MM.1S (cell line): ENCODE data around the gene PLEKHG1.

Experiments
- DNase-seq: peaks from one replicate; pipeline ENCODE4 v3.0.0-alpha.2; 2015
- H2AFZ ChIP-seq: fragments of 300-600 bp; sonication (generic); 2 replicates; pipeline ENCODE4 v1.6.0; 2016; ENCODE audit warnings: antibody characterized with exemption, low read length
- H3F3A ChIP-seq: fragments of 300-600 bp; sonication (generic); 2 replicates; pipeline ENCODE4 v1.6.1; 2016; ENCODE audit warnings: mild to moderate bottlenecking, antibody characterized with exemption, low read length, moderate library complexity, mixed read lengths; ENCODE audit not compliant: insufficient read depth
- H3K27ac ChIP-seq: fragments of 300-600 bp; sonication (generic); 2 replicates; pipeline ENCODE4 v1.5.1; 2016; ENCODE audit warnings: mild to moderate bottlenecking, low read length
- H3K27me3 ChIP-seq: fragments of 300-600 bp; sonication (generic); replicated peaks from 2 replicates; pipeline ENCODE4 v1.6.0; 2016; ENCODE audit warnings: low read length; ENCODE audit not compliant: insufficient read depth
- H3K36me3 ChIP-seq: fragments of 300-600 bp; sonication (generic); replicated peaks from 2 replicates; pipeline ENCODE4 v1.6.1; 2016; ENCODE audit warnings: mild to moderate bottlenecking, low read length, mixed read lengths; ENCODE audit not compliant: insufficient read depth
- H3K4me1 ChIP-seq: fragments of 300-600 bp; sonication (generic); 2 replicates; pipeline ENCODE4 v1.6.1; 2016; ENCODE audit warnings: low read length, mixed read lengths
- H3K4me2 ChIP-seq: fragments of 300-600 bp; sonication (generic); 2 replicates; pipeline ENCODE4 v1.6.0; 2016; ENCODE audit warnings: low read depth, low read length
- H3K4me3 ChIP-seq: fragments of 300-600 bp; sonication (generic); 2 replicates; pipeline ENCODE4 v1.5.1; 2016; ENCODE audit warnings: low read length, mixed read lengths
- H3K79me2 ChIP-seq: fragments of 300-600 bp; sonication (generic); 2 replicates; pipeline ENCODE4 v1.6.1; 2016; ENCODE audit warnings: mixed run types, low read length, mixed read lengths
- H3K9ac ChIP-seq: fragments of 300-600 bp; sonication (generic); 2 replicates; pipeline ENCODE4 v1.6.1; 2016; ENCODE audit warnings: low read length, mixed read lengths
- H3K9me2 ChIP-seq: fragments of 300-600 bp; sonication (generic); replicated peaks from 2 replicates; pipeline ENCODE4 v1.6.1; 2016; ENCODE audit warnings: mild to moderate bottlenecking, low read length, mixed read lengths; ENCODE audit not compliant: insufficient read depth
- H3K9me3 ChIP-seq: fragments of 300-600 bp; sonication (generic); replicated peaks from 2 replicates; pipeline ENCODE4 v1.6.1; 2016; ENCODE audit warnings: mild to moderate bottlenecking, low read length, mixed read lengths; ENCODE audit not compliant: insufficient read depth
- H4K20me1 ChIP-seq: fragments of 300-600 bp; sonication (generic); 2 replicates; pipeline ENCODE4 v1.6.1; 2016; ENCODE audit warnings: mild to moderate bottlenecking, low read length, moderate library complexity, mixed read lengths; ENCODE audit not compliant: insufficient read depth
- CTCF ChIP-seq: fragments of 300-600 bp; sonication (generic); IDR thresholded peaks from 2 replicates; pipeline ENCODE4 v1.5.1; 2016; ENCODE audit warnings: antibody characterized with exemption, low read length, mixed read lengths
- EZH2 ChIP-seq: fragments of 300-600 bp; sonication (generic); optimal IDR thresholded peaks from 2 replicates; pipeline ENCODE3; 2017; ENCODE audit warnings: low read depth, mild to moderate bottlenecking, antibody characterized with exemption, low read length, mixed read lengths
- EZH2phosphoT487 ChIP-seq: fragments of 300-600 bp; sonication (generic); IDR thresholded peaks from 2 replicates; pipeline ENCODE4 v1.6.1; 2018; ENCODE audit warnings: antibody characterized with exemption, low read length

PLEKHG1 gene

DNA sequence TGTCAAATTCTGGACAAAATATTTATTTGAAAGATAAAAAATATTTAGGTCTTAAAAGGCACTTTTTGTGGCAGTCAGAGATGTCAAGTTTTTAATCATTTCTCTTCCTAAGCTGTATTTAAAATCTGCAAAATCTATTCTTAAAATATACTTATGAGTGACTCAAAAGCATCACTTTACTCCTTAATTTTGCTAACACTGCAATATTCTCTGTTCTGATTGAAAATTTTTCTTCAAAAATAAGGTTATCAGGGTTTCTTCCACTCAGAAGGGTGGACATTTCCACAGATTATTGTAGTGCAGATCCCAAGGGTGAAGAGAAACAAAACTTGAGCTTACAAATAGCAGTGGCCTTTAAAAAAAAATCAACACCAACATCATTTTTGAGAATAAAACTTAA is 27.5 kb downstream of the PLEKHG1 start:
- no peak overlapping the region for H3K9ac ChIP-seq
- H3K79me2 ChIP-seq: no peaks in the 10 kb centered on the region
- no peaks in the 10 kb centered on the region for H3K9me3 ChIP-seq
- H3K36me3 ChIP-seq: no peaks in the 10 kb centered on the region
- H3K4me3 ChIP-seq: no peak overlapping the region
- H3K27me3 ChIP-seq: no peaks in the 10 kb centered on the region
- H4K20me1 ChIP-seq: no peaks in the 10 kb centered on the region
- H3K9me2 ChIP-seq: no peaks in the 10 kb centered on the region
- no peak overlapping the region for H3K27ac ChIP-seq
- H2AFZ ChIP-seq: no peak overlapping the region
- H3K4me2 ChIP-seq: no peak overlapping the region
- no peak for TF ChIP-seq EZH2
- DNase-seq: no peak
- peaks cover 16% of the 10 kb centered on the region; the same call in 1 of the 2 replicates for H3K4me1 ChIP-seq
- no peaks in the 10 kb centered on the region for H3F3A ChIP-seq

- no peaks in the 10 kb centered on the region for H3F3A ChIP-seq
- no peaks in the 10 kb centered on the region for H3K27me3 ChIP-seq
- H3K4me2 ChIP-seq: no peak overlapping the region
- no peaks in the 10 kb centered on the region for H4K20me1 ChIP-seq
- no peaks in the 10 kb centered on the region for H3K36me3 ChIP-seq
- no peaks in the 10 kb centered on the region for H3K9me2 ChIP-seq
- H3K9me3 ChIP-seq: no peaks in the 10 kb centered on the region
- H3K4me3 ChIP-seq: no peak overlapping the region
- H3K9ac ChIP-seq: no peak overlapping the region
- no peak overlapping the region for H3K27ac ChIP-seq
- no peaks in the 10 kb centered on the region for H3K79me2 ChIP-seq
- H3K4me1 ChIP-seq: peaks cover 11% of the 10 kb centered on the region; the same call in 1 of the 2 replicates
- DNase-seq: no peak
- TF ChIP-seq EZH2phosphoT487 (no peak), EZH2 (no peak), CTCF (no peak)
- no peak overlapping the region for H2AFZ ChIP-seq
These were observed 27.9 kb downstream of the PLEKHG1 start for GRCh38 chr6:150627585-150628025.

GRCh38 chr6:150628908-150629307 is 29.2 kb downstream of the PLEKHG1 start:
- Histone ChIP-seq H4K20me1 (no peaks in the 10 kb centered on the region), H3K9ac (no peak overlapping the region), H3K4me3 (no peak overlapping the region), H3K9me2 (no peaks in the 10 kb centered on the region), H3K36me3 (no peaks in the 10 kb centered on the region), H3K27ac (no peak overlapping the region), H3K79me2 (no peaks in the 10 kb centered on the region), H2AFZ (no peak overlapping the region), H3K27me3 (no peaks in the 10 kb centered on the region), H3F3A (no peaks in the 10 kb centered on the region), H3K4me1 (peaks cover 4% of the 10 kb centered on the region; the same call in 1 of the 2 replicates), H3K4me2 (no peak overlapping the region), H3K9me3 (no peaks in the 10 kb centered on the region)
- DNase-seq: no peak
- TF ChIP-seq EZH2 (no peak), CTCF (no peak), EZH2phosphoT487 (no peak)

GRCh38 chr6:150631283-150631983 is 31.7 kb downstream of the PLEKHG1 start:
- H3K9ac ChIP-seq: no peak overlapping the region
- H3K27me3 ChIP-seq: no peaks in the 10 kb centered on the region; the same call in 1 of the 2 replicates
- no peak overlapping the region for H3K27ac ChIP-seq
- H4K20me1 ChIP-seq: no peaks in the 10 kb centered on the region
- H3K36me3 ChIP-seq: no peaks in the 10 kb centered on the region
- H3F3A ChIP-seq: no peaks in the 10 kb centered on the region
- DNase-seq: no peak
- no peak overlapping the region for H2AFZ ChIP-seq
- no peak overlapping the region for H3K4me3 ChIP-seq
- H3K9me3 ChIP-seq: no peaks in the 10 kb centered on the region
- peaks cover 3% of the 10 kb centered on the region; the same call in 1 of the 2 replicates for H3K4me1 ChIP-seq
- TF ChIP-seq EZH2phosphoT487: no peak
- no peak for TF ChIP-seq EZH2
- TF ChIP-seq CTCF: no peak
- H3K9me2 ChIP-seq: no peaks in the 10 kb centered on the region
- H3K79me2 ChIP-seq: no peaks in the 10 kb centered on the region
- no peak overlapping the region for H3K4me2 ChIP-seq
